AG04450 (cell line): ENCODE results near the gene AMFR. TPM values are rescaled to one million over a fixed set of nuclear protein-coding genes. Genes with fewer than 3 reads are reported as not detected.

ENCODE experiments used
- CTCF ChIA-PET: fragments of 300-600, 350-600 bp; formaldehyde crosslinking; extraction: SDS; loops from one replicate; lab custom pipeline; 2022; ENCODE audit warnings: antibody characterized with exemption, inconsistent platforms; lab: Charles Lee
- POLR2A ChIA-PET: fragments of 350-600 bp; formaldehyde crosslinking; extraction: SDS; loops from one replicate; lab custom pipeline; 2021; ENCODE audit warnings: antibody characterized with exemption, inconsistent platforms; lab: Yijun Ruan, JAX
- DNase-seq: peaks from one replicate; pipeline ENCODE4 v3.0.0-alpha.2; 2011; ENCODE audit warnings: low read depth, low spot score
- H3K27ac ChIP-seq: one replicate; pipeline ENCODE4 v1.5.1; 2012; ENCODE audit warnings: low read depth, low read length, control low read depth
- H3K27me3 ChIP-seq: one replicate; pipeline ENCODE4 v1.6.0; 2012; ENCODE audit warnings: low read length; ENCODE audit not compliant: control insufficient read depth, insufficient read depth
- H3K4me3 ChIP-seq: 2 replicates; pipeline ENCODE4 v1.5.1; 2011; ENCODE audit warnings: mild to moderate bottlenecking, low read depth, low read length, control low read depth
- H3K9me3 ChIP-seq: 2 replicates; pipeline ENCODE4 v1.5.1; 2012; ENCODE audit warnings: low read length; ENCODE audit not compliant: control insufficient read depth, insufficient read depth
- CTCF ChIP-seq: IDR thresholded peaks from 2 replicates; pipeline ENCODE4 v1.5.1; 2011; ENCODE audit warnings: low read depth, low read length, control low read depth, inconsistent platforms
- polyA plus RNA-seq: library from polyadenylated mRNA; depleted of rRNA; stranded (reverse); fragments of >200 nt; gene quantifications from 2 replicates; pipeline ENCODE4 v1.2.3, GENCODE V29; 2011

Gene AMFR
- polyA plus RNA-seq, 1 experiment, result 77.9 TPM

DNA sequence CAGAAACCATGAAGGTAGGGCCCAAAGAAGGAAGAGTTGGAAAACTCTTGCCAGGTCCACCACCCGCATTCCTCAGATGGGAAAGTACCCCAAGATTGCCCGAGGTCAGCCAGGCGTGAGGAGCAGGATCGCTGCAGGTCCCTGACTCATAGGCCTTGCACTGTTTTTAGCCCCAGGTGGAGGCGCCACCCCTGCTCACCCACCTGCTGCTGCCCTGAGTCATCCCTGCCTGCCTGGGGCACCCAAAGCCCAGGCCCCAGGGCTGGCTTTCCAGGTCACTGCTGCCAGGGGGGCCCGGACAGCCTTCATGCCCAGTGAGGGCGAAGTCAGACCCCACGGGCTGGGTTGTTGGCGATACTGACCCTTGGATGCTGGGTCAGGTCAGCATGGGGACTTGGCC, 100.9 kb downstream of the AMFR start:
- DNase-seq, result no peak
- TF ChIP-seq CTCF, result no peak
- ChIA-PET CTCF (no interaction called here), POLR2A (no interaction called here)
- Histone ChIP-seq H3K27ac (no peak overlapping the region), H3K27me3 (peaks cover 5% of the 10 kb centered on the region), H3K4me3 (no peak overlapping the region), H3K9me3 (no peaks in the 10 kb centered on the region)

DNA sequence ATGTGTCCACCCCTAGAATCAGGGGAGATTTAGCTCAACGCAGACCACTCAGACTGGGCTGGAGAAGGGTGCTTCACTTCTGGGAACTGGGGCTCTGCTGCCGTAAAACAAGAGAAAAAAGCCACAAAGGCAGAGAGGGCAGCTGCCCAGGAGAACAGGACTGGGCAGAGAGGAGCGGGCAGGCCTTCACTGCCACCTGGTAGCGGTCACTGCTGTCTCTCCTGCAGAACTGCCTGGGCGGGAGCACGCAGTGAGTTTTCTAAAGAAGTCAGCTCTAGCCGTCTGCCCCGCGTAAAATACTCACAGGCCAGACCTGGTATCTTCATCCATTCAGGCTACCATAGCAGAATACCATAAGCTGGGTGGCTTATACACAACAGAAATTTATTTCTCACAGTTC, 103.8 kb downstream of the AMFR start:
- no peak overlapping the region for H3K27ac ChIP-seq
- TF ChIP-seq CTCF, result no peak
- H3K27me3 ChIP-seq, result peaks cover 16% of the 10 kb centered on the region
- no peak overlapping the region for H3K4me3 ChIP-seq
- POLR2A ChIA-PET, result no interaction called here
- H3K9me3 ChIP-seq, result no peaks in the 10 kb centered on the region
- CTCF ChIA-PET, result interaction anchor here (0.8 to 5.1 kb wide), 3 partner anchors 35 to 857 kb away, joined by 3 to 199 read pairs (median 5); no protein-coding TSS in a partner anchor
- DNase-seq, result no peak

GRCh38 chr16:56320811-56321558, 104.4 kb downstream of the AMFR start:
- CTCF ChIA-PET, result interaction anchor here (0.8 to 5.1 kb wide), 3 partner anchors 35 to 856 kb away, joined by 3 to 199 read pairs (median 5); no protein-coding TSS in a partner anchor
- POLR2A ChIA-PET, result no interaction called here
- no peak for TF ChIP-seq CTCF
- DNase-seq, result no peak
- Histone ChIP-seq H3K9me3 (no peaks in the 10 kb centered on the region), H3K27me3 (peaks cover 15% of the 10 kb centered on the region), H3K4me3 (no peak overlapping the region), H3K27ac (no peak overlapping the region)

DNA sequence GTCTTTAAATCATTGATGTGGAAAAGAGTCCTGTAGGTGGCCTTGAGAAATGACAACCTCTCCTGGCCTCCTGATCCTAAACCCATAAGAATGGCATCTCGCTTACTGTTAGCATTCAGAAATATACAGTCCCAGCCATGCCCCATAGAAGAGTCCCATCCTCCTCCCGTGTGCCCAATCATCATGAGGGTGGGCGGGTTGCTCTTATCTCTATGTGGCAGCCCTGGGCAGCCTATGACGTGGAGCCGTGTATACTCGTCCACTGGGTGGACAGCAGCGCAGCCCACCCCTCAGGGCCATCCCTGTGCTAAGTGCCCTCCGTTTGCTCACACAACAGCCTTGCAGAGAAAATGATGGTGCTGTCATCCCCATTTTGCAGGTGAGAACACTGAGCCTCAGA, 105.3 kb downstream of the AMFR start:
- ChIA-PET POLR2A (no interaction called here), CTCF (interaction anchor here (1.5 to 5.1 kb wide), 3 partner anchors 10 to 375 kb away, joined by 7 to 199 read pairs (median 65); no protein-coding TSS in a partner anchor)
- H3K27me3 ChIP-seq, result peaks cover 15% of the 10 kb centered on the region
- no peak overlapping the region for H3K27ac ChIP-seq
- no peaks in the 10 kb centered on the region for H3K9me3 ChIP-seq
- TF ChIP-seq CTCF, result no peak
- no peak for DNase-seq
- H3K4me3 ChIP-seq, result no peak overlapping the region

DNA sequence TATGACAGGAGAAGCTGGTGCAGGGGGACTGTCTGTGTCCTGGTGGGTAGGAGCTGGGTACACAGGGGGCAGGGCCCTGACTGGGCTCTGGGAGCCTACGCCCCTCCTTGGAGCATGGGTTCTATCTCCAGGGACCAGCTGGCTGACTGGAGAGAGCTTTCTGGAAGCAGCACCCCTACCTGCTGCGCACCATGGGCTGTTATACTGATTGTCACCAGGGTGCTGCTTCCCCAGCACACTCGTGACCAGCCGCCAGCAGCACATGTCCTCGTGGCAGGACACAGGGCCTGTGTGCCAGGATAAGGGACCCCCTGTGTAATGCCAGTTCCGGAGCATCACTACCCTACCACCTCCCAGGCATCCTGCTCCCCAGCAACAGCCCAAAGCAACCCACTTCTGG, 106.0 kb downstream of the AMFR start:
- H3K27ac ChIP-seq, result no peak overlapping the region
- H3K9me3 ChIP-seq, result no peaks in the 10 kb centered on the region
- H3K4me3 ChIP-seq, result no peak overlapping the region
- POLR2A ChIA-PET, result no interaction called here
- peaks cover 15% of the 10 kb centered on the region for H3K27me3 ChIP-seq
- CTCF ChIA-PET, result interaction anchor here (0.7 to 5.1 kb wide), 23 partner anchors 10 to 608 kb away, joined by 3 to 199 read pairs (median 7); no protein-coding TSS in a partner anchor
- DNase-seq, result no peak
- TF ChIP-seq CTCF, result no peak
